DMS153 (cell line): ENCODE data around the gene MSL1.
"Not testable (repeated sequence)": the region's sequence is repeated elsewhere in the genome, so short reads cannot be mapped to it uniquely, and the experiment has no call there.

Experiments used
- DNase-seq: peaks from one replicate; lab custom pipeline; 2025; lab: John Stamatoyannopoulos, UW

MSL1 gene

DNA sequence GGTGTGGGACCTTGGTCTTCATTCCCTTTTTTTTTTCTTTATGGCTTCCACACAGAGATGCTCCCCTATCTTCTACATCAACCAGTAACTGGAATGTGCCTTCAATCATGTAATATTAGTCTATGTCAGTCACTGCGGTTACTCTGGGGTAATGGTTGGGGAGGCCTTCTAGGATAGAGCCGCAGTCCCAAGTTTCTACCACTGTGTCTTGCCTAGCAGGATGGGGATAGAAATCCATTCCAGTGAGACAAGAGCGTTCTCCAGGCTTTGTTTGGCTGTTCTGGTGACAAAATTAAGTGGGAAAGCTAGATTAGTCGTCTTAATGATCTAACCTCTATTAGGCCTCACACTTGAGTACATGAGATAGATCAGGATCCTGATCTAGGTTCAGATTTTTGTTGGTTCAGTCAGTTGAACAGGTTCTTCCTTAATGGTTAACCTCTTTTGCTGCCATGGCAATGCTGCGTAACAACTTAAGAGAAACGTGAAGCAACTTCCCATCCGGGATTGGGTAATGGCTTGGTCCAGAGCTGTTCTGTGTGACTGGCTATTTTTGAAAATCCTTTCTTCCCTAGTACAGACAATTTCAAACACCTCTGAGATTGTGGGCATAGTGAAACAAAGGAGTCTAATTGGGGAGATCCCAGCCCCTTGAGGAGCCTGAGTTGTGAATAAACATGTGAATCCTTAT lies 8.7 kb downstream of the MSL1 start:
- no peak for DNase-seq

DNA sequence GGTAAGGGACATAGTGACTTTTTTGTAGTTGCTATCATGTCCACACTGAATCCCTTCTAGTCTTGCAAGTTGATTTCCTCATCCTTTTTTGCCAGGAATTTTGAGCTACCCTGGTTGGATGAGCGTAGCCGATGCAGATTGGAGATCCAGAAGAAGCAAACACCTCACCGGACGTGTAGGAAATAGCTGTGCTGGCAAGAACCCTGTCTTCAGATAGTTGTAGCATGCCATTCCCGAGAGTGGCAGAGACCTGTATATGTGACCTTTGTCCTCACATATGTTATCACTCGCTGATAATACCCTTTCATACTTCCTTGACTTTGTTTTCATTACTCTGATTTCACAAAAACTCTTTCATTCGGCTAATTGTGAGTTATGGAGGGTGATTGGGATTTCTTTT lies 12.4 kb downstream of the MSL1 start:
- no peak for DNase-seq

DNA sequence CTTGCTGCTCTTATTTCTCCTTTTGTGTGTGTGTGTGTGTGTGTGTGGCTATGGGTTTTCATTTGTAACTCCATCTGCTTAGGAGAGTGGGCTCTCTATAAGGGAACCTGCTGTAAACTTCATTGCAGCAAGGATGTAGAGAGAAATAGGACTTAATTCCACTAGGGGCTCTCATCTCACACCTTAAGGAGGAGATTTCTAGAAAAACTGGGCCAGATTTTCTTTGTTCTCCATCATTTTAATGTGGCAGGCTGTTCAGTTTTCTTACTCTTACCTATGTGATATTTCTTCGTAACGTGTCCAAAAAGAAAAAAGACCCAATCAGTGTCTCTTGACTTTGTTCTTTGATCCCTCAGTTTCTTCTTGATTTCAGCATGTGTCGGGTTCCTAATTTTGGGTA lies 14.0 kb downstream of the MSL1 start:
- DNase-seq: no peak

DNA sequence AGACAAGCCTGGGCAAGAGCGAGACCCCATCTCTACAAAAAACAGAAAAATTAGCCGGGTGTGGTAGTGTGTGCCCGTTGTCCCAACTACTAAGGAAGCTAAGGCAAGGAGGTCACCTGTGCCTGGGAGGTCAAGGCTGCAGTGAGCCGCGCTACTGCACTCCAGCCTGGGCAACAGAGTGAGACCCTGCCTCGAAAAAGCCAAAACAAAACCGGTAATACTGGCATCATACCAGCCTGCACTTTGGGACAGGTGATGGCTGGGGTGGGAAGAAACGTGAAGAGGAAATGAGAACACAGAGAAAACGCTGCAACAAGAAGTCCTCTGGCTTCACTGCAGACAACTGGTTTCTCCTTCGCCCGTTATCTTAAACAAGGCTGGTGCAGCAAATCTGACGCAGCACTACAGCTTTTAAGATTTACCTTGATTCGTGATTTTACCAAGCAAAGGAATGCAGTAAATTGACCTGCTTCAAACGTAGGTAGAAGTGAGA lies 17.8 kb downstream of the MSL1 start:
- peak; percentile 25 for DNase-seq

DNA sequence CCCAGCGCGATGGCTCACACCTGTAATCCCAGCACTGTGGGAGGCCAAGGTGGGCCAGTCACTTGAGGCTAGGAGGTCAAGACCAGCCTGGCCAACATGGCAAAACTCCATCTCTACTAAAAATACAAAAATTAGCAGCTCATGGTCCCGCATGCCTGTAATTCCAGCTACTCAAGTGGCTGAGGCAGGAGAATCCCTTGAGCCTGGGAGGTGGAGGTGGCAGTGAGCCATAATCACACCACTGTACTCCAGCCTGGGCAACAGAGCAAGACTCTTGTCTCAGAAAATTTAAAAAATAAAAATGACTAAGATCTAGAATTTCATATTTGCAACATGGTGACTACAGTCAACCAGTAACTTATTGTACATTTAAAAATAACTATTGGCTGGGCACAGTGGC lies 21.4 kb downstream of the MSL1 start:
- not testable (repeated sequence) for DNase-seq

DNA sequence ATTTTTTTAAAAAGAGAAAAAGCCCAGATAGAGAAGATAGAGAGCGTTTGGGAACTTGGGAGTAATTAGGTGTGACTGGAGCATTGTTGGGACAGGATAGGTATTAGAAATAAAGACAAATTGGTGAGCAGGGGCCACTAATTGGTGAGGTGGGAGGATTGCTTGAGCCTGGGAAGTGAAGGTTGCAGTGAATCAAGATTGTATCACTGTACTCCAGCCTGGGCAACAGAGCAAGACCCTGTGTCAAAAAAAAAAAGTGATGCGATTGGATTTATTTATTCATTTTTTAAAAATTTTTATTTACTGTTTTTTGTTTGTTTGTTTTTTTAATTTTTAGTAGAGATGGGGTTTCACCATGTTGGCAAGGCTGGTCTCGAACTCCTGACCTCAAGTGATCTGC lies 23.7 kb downstream of the MSL1 start:
- no peak for DNase-seq

DNA sequence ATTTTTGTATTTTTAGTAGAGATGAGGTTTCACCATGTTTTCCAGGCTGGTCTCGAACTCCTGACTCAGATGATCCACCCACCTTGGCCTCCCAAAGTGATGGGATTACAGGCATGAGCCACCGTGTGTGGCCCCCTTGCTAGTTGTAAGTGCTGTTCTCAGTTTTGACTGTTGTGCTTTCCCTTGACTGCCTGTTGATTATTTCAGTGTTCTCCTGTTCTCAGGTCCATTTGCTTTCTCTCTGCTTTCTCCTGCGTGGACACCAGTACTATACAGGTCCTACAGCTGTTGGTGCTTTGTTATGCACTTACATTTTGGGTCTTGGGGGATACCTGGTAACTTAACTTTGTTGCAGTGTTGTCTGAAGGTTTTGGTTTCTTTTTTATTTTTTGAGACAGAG lies 26.8 kb downstream of the MSL1 start:
- DNase-seq: no peak

DNA sequence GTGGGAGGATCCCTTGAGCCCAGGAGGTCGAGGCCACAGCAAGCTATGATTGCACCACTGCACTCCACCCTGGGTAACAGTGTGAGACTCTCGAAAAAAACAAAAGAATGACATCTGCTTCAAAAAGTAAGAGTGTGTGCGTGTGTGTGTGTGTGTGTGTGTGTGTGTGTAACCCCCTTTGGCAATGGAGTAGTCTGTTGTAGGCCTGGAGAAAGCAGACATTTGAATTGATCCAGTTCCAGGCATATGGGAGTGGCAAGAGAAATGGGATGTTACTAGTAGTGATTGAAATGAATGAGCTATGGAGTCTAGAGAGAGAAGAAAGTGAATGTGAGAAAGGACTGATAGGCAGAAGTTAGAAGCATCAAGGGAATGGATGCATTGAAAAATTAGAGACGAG lies 28.5 kb downstream of the MSL1 start:
- DNase-seq: no peak

DNA sequence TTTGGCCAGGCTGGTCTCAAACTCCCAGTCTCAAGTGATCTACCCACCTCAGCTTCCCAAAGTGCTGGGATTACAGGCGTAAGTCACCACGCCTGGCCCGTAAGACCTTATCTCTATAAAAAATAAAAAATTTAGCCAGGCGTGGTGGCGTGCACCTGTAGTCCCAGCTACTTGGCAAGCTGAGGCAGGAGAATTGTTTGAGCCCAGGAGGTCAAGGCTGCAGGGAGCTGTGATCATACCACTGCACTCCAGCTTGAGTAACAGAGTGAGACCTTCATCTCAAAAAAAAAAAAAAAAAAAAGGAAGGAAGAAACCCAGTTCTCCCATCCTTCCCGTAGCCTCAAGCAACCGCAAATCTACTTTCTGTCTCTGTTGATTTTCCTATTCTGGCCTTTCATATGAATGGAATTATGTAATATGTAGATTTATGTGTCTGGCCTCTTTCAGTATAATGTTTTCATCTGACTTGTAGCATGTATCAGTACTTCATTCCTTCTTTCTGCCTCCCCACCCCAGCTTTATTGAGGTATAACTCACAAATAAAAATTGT lies 29.7 kb downstream of the MSL1 start:
- DNase-seq: no peak

DNA sequence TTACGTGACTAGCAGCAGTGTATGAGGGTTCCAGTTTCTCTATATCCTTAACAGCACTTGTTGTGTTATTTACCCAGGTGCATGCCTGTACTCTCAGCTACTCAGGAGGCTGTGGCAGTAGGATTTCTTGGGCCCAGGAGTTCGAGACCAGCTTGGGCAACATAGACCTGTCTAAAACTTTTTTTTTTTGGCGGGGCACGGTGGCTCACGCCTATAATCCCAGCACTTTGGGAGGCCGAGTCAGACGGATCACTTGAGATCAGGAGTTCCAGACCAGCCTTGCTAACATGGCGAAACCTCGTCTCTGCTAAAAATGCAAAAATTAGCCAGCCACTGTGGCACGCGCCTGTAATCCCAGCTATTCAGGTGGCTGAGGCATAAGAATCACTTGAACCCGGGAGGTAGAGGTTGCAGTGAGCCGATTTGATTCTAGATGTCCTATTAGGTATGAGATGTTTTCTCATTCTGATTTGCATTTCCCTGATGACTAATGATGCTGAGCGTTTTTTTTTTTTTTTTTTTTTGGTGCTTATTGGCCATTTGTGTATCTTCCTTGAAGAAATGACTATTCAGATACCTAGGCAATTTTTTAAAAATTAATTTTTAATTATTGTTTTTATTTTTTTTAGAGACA lies 31.9 kb downstream of the MSL1 start:
- DNase-seq: no peak

DNA sequence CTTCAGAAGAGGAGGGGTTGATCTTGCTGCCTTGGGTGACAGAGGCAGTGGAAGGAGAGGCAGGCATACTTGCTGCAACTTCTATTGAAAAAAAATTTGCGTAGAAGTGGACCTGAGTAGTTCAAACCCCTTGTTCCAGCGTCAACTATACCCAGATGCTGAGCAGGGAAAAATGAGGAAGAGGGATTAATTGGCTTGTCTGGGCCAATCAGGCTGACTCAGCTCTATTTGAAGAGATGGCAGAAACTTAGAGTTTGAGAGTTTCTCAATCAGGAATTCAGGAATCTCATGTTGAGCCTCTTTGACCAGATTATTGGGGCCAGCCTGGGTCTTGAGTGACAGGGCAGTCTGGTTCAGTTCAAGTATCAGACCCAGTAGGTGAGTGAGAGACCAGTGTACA lies 36.2 kb downstream of the MSL1 start:
- DNase-seq: no peak

DNA sequence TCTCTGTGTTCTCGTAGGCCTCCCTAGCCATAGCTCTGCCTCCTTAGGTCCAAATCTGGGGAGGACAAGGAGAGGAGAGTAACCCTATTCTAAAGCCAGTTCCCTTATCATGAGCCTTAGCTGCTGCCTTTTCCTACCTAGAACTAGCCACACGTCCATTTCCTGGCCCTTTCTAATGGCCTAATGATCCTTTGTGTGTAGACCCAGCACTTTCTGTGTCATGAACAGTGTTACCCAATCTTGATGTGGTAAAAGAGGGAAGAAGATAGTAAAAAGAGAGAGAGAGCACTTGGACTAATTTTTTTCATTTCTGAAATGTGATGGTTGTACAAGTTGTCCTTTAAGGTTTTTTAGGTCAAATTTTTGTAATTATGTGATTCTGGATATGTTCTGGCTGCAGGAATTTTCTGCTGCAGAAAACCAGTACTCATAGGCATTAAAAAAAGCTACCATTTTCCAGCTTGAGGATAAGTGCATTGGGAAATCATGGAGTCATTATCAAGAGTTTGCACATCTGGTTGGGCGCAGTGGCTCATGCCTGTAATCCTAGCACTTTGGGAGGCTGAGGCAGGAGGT lies 36.8 kb downstream of the MSL1 start:
- no peak for DNase-seq

DNA sequence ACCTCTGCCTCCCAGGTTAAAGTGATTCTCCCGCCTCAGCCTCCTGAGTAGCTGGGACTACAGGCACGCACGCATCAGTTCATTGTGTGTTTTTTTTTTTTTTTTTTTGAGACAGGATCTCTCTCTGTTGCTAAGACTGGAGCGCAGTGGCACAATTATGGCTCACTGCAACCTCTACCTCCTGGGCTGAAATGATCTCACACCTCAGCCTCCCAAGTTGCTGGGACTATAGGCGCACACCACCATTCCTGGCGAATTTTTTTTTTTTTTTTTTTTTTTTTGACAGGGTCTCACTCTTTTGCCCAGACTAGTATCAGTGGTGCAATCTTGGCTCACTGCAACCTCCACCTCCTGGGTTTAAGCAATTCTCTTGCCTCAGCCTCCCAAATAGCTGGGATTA lies 37.7 kb downstream of the MSL1 start:
- no peak for DNase-seq

DNA sequence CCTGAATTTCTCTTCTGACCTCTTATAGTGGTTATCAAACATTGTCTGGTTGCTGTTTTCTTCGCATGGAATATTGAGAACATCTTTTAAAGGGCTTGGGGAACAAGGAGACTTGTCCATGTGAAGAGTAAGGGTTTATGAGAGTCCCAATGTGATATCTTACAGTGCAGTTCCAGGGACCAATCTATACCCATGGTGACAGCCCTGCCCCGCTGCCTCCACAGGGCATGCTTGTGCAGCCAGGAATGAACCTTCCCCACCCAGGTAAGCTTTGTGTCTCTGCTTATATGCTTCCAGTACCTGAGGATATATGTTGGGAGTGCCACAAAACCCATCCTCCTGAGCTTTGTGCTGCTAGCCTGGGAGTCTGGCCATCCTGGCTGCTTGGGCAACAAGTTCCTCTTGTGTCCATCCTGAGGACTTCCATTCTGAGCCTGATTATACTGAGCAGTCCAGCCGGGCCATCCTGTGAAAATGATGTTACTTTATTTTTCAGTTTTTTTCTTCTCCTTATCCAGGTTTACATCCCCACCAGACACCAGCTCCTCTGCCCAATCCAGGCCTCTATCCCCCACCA lies 46.0 kb downstream of the MSL1 start:
- DNase-seq: no peak

DNA sequence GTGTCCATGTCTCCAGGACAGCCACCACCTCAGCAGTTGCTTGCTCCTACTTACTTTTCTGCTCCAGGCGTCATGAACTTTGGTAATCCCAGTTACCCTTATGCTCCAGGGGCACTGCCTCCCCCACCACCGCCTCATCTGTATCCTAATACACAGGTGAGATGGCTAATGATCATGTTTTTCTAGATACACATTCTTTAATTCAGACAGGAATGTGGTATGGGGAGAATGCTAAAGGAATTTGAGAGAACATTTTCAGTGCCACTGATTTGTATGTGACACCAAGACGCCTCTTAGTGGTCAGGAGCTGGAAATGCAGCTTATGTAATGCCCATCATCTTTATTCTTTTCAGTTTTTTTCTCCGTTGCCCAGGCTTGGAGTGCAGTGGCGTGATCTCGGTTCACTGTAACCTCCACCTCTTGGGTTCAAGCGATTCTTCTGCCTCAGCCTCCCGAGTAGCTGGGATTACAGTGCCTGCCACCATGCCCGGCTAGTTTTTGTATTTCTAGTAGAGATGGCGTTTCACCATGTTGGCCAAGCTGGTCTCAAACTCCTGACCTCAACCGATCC lies 46.6 kb downstream of the MSL1 start:
- DNase-seq: peak; percentile 33

DNA sequence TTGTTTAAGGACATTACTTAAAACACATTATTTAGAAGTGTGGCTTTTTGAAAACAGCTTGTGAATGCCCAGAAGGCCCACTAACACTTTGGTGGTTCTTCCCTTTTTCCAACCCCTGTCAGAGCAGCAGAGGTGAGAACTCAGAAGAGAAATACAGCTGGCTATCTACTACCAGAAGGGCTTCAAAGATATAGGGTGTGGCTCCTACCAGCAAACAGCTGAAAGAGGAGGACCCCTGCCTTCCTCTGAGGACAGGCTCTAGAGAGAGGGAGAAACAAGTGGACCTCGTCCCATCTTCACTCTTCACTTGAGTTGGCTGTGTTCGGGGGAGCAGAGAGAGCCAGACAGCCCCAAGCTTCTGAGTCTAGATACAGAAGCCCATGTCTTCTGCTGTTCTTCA lies 48.6 kb downstream of the MSL1 start:
- no peak for DNase-seq

DNA sequence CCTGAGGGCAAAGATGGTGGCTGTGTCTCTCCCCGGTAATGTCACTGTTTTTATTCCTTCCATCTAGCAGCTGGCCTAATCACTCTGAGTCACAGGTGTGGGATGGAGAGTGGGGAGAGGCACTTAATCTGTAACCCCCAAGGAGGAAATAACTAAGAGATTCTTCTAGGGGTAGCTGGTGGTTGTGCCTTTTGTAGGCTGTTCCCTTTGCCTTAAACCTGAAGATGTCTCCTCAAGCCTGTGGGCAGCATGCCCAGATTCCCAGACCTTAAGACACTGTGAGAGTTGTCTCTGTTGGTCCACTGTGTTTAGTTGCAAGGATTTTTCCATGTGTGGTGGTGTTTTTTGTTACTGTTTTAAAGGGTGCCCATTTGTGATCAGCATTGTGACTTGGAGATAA lies 50.0 kb downstream of the MSL1 start:
- no peak for DNase-seq

DNA sequence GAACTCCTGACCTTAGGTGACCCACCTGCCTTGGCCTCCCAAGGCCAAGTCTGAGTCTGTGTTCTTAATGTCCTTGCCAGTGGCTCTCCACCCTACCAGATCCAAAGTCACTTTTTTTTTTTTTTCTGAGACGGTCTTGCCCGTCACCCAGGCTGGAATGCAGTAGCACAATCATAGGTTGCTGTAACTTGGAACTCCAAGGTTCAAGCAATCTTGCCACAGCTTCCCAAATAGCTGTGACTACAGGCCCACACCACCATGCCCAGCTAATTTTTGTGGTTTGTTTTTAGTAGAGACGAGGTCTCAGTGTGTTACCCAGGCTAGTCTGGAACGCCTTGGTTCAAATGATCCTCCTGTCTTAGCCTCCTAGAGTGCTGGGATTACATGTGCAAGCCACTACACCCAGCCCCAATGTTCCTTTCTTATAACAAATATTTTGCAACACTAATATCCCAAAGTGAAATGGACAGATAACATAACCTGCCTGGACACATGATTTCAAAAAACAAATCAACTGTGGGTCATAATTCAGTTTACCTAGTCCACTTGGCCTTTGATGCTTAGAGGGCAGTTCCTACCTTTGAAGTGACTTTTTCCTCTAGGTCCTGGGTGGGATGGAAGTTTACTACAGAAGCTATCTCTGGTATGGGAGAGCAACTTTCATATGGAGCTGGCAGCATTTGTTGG lies 51.5 kb downstream of the MSL1 start:
- no peak for DNase-seq

DNA sequence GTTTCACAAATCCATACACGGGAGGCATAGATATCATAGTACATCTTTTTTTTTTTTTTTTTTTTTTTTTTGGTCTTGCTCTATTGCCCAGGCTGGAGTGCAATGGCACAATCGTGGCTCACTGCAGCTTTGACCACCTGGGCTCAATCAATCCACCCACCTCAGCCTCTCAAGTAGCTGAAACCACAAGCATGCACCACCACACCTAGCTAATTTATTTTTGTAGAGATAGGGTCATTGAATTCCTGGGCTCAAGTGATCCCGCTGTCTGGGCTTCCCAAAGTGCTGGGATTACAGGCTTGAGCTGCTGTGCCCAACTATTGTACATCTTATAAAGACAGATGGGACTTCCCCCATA lies 52.0 kb downstream of the MSL1 start:
- DNase-seq: no peak

DNA sequence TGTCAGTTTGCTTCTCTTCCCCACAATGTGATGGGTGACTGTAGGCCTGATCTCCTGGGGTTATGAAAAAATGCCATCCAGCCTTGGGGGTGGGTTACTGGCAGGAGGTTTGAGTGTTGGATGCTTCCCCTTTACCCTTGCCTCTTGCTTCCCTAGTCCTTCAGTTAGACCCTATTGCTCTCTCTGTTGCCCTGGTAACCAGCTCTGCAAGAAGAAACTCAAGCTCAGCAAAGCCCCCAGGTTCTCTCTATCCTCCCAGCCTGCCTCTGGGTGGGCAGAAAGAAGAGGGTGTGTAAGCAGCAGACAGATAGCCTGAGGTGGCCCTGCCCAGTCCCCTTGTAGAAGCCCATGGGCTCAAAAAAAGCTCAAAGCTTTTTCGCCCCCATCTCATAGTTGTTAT lies 52.7 kb downstream of the MSL1 start:
- DNase-seq: no peak

DNA sequence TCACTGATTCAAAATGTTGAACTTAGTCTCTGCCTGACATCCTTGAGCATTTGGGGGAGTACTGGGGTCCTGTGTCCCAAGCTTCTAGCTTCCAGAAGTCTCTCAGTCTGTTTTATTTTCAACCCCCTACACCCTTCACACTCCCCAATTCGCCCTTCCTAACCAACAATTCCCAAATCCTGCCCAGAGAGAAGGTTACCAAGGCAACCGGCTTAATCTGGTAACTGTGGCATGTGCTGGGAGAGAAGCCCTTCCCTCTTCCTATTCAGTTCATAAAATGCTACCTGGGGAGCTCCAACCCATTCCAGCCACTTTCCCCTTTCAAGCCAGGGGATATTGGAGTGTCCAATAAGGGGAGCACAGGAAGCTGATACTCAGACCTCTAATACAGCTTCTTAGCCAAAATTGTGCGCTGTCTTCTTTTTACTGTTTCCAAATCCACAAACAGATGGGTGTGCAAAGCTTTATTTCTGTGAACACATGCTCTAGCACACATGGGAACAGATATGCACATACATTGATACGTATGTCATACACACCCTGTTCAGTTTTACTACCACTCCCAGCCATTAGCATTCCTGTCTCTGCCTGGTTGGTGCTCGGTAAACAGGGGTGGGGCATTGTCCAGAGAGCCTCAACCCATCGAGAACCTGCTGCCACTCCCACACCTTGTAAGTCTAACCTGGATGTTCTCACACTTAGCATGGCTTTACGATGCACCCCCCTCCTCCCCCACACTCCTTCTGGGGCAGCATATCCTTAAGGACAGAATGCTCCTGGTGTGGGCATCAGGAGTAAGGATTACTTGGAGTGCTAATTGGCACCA lies 54.4 kb downstream of the MSL1 start:
- peak; percentile 55 for DNase-seq
